ENCODE results near the gene BTBD2. TPM values are rescaled to one million over a fixed set of nuclear protein-coding genes. Genes with fewer than 3 reads are reported as not detected.

The BTBD2 gene
- total and polyA plus RNA-seq, 2 of the 13 experiments (the other 11 are each of a cell fraction or from before 2014, with no cell fraction given): 28.1 to 45.3 TPM

DNA sequence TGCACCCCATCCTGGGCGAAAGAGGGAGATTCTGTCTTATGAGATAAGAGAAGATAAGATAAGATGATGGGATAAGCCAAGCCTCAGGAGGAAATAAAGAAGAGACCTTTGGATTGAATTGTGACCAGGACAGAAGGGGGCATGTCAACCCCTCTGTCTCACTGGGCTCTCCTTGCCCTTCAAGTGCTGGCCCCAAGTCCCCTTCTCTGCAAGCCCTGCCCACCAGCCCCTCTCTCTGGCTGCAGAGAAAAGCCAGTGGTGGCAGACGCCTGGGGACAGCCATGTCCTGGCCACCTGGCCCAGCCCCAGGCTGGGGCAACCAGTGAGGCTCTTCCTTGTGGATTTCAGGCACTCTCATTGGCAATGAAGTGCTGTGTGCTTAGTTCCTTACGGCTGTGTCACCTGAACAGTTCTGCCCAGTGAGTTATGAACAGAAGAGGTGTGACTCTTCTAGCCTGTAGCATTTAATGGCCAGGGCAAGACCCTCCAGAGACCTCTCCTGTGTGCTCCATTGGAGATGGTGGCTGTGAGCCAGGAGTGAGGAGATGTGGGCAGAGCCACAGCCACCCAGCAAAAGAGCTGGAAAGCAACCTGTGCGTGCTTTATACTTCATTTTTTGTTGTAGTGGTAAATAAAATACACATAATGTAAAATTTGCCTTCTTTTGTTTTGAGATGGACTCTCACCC is 6.1 kb upstream of the BTBD2 start:
- Histone ChIP-seq H3K36me3 (replicated peaks in 1 of 2; ENCODE audit: control insufficient read depth in 1 of 2, insufficient read depth in 2 of 2, low read length in 2 of 2) (no peaks in the 10 kb centered on the region), H3K9me3 (ENCODE audit: low read length) (peaks cover 4% of the 10 kb centered on the region), H3K4me2 (ENCODE audit: low read depth, low read length) (no peak overlapping the region), H3K9ac (ENCODE audit: insufficient read depth, low read depth, low read length) (no peak overlapping the region), H3K27me3 (ENCODE audit: control insufficient read depth in 1 of 2, insufficient read depth in 2 of 2, low read length in 2 of 2) (no peaks in the 10 kb centered on the region), H4K20me1 (ENCODE audit: insufficient read depth, low read length) (no peaks in the 10 kb centered on the region), H3K79me2 (ENCODE audit: insufficient read depth, low read length) (no peaks in the 10 kb centered on the region), H3K27ac (ENCODE audit: extremely low read length, insufficient read depth, low read length) (no peak overlapping the region), H3K4me1 (ENCODE audit: insufficient read depth, low read length) (peaks cover 7% of the 10 kb centered on the region), H2AFZ (ENCODE audit: low read length) (no peak overlapping the region), H3K4me3 (replicated peaks in 1 of 3; ENCODE audit: insufficient read depth in 1 of 3, low read depth in 2 of 3, low read length in 3 of 3) (no peak overlapping the region)
- FAIRE-seq: no peak
- ChIA-PET POLR2A (interaction anchor here (0.6 kb wide), 1 partner anchor 31 kb away, joined by 3 read pairs; no protein-coding TSS in a partner anchor), CTCF (ENCODE audit: low intra/inter-chr PET ratio, low total read pairs) (no interaction called here)
- no peak for ATAC-seq
- in situ Hi-C loops (cut with HindIII; ENCODE audit: extremely low pct_ligation_motif_present, low pct_unique_long_range_greater_than_20kb): loop anchor here (5.0 kb wide), 1 partner anchor 41 kb away; no protein-coding TSS in a partner anchor
- DNase-seq (ENCODE audit: low spot score): no peak
- 62% methylated on average over 2 of the region's 4 CpGs for WGBS (ENCODE audit: low lambda C conversion rate)
- BruUV-seq (replicated peaks): no TSS peak
- intact Hi-C loops (cut with micrococcal nuclease; ENCODE audit: unreplicated experiment): no loop called here
- TF ChIP-seq, protein P1, sequence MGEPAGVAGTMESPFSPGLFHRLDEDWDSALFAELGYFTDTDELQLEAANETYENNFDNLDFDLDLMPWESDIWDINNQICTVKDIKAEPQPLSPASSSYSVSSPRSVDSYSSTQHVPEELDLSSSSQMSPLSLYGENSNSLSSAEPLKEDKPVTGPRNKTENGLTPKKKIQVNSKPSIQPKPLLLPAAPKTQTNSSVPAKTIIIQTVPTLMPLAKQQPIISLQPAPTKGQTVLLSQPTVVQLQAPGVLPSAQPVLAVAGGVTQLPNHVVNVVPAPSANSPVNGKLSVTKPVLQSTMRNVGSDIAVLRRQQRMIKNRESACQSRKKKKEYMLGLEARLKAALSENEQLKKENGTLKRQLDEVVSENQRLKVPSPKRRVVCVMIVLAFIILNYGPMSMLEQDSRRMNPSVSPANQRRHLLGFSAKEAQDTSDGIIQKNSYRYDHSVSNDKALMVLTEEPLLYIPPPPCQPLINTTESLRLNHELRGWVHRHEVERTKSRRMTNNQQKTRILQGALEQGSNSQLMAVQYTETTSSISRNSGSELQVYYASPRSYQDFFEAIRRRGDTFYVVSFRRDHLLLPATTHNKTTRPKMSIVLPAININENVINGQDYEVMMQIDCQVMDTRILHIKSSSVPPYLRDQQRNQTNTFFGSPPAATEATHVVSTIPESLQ (CRISPR knock-in tag; conservative IDR thresholded peaks at IDR 0.05): no peak
- TF ChIP-seq ZBTB2 (CRISPR knock-in tag; IDR thresholded peaks at IDR 0.05; ENCODE audit: low read depth): no peak
- no peak for TF ChIP-seq ZFP90 (CRISPR knock-in tag; IDR thresholded peaks at IDR 0.05; ENCODE audit: borderline replicate concordance)
- TF ChIP-seq, protein P2, sequence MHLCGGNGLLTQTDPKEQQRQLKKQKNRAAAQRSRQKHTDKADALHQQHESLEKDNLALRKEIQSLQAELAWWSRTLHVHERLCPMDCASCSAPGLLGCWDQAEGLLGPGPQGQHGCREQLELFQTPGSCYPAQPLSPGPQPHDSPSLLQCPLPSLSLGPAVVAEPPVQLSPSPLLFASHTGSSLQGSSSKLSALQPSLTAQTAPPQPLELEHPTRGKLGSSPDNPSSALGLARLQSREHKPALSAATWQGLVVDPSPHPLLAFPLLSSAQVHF (CRISPR knock-in tag; IDR thresholded peaks at IDR 0.05): no peak
- TF ChIP-seq FOXA1 (IDR thresholded peaks at IDR 0.05): no peak
- TF ChIP-seq FOXA1 (CRISPR knock-in tag; IDR thresholded peaks at IDR 0.05): no peak
- no peak for TF ChIP-seq ONECUT2 (CRISPR knock-in tag; IDR thresholded peaks at IDR 0.05)
- no peak for TF ChIP-seq ZNF383 (CRISPR knock-in tag; IDR thresholded peaks at IDR 0.05; ENCODE audit: borderline replicate concordance)
- no peak for TF ChIP-seq ZNF468 (CRISPR knock-in tag; IDR thresholded peaks at IDR 0.05)
- no peak for TF ChIP-seq CEBPB (IDR thresholded peaks at IDR 0.05; ENCODE audit: borderline replicate concordance, low read depth, low read length)
- TF ChIP-seq MBNL3 (CRISPR knock-in tag; conservative IDR thresholded peaks at IDR 0.05): no peak
- TF ChIP-seq ZNF639 (CRISPR knock-in tag; conservative IDR thresholded peaks at IDR 0.05): no peak
- TF ChIP-seq GPN1 (CRISPR knock-in tag; IDR thresholded peaks at IDR 0.05; ENCODE audit: borderline replicate concordance): no peak
- no peak for TF ChIP-seq ZNF776 (CRISPR knock-in tag; IDR thresholded peaks at IDR 0.05)
- TF ChIP-seq RBM39 (IDR thresholded peaks at IDR 0.05; ENCODE audit: low read depth, low read length, poor library complexity, severe bottlenecking): no peak
- TF ChIP-seq ZNF674 (CRISPR knock-in tag; IDR thresholded peaks at IDR 0.05; ENCODE audit: low read depth): no peak

All from HepG2 (cell line).